OCI-LY1 (cell line): ENCODE results near the gene SLFN13.
A peak's percentile ranks its signal among the peaks of the same experiment; 100 is the strongest.
"Not testable (repeated sequence)": the region's sequence is repeated elsewhere in the genome, so short reads cannot be mapped to it uniquely, and the experiment has no call there.

Experiments used
- H2AFZ ChIP-seq: fragments of 200-600 bp; sonication (generic), shearing (Covaris generic); 2 replicates; pipeline ENCODE4 v1.6.0; 2014; ENCODE audit warnings: antibody characterized with exemption, mild to moderate bottlenecking, low read length
- H3F3A ChIP-seq: fragments of 200-600 bp; sonication (generic), shearing (Covaris generic); 2 replicates; pipeline ENCODE4 v1.6.0; 2014; ENCODE audit warnings: mild to moderate bottlenecking, antibody characterized with exemption, low read length, moderate library complexity; ENCODE audit not compliant: insufficient read depth
- H3K27ac ChIP-seq: fragments of 200-600 bp; sonication (generic); 2 replicates; pipeline ENCODE4 v1.5.1; 2014; ENCODE audit warnings: low read length, mixed run types, mild to moderate bottlenecking, low read depth; ENCODE audit not compliant: poor library complexity, severe bottlenecking
- H3K27me3 ChIP-seq: fragments of 200-600 bp; sonication (generic); 2 replicates; pipeline ENCODE4 v1.6.0; 2014; ENCODE audit warnings: antibody characterized with exemption, mild to moderate bottlenecking, low read length, moderate library complexity; ENCODE audit not compliant: insufficient read depth
- H3K36me3 ChIP-seq: fragments of 200-600 bp; sonication (generic); 2 replicates; pipeline ENCODE4 v1.6.1; 2014; ENCODE audit warnings: mild to moderate bottlenecking, antibody characterized with exemption, low read length, moderate library complexity, mixed read lengths; ENCODE audit not compliant: insufficient read depth
- H3K4me1 ChIP-seq: fragments of 200-600 bp; sonication (generic); 2 replicates; pipeline ENCODE4 v1.5.1; 2014; ENCODE audit warnings: mild to moderate bottlenecking, low read length, moderate library complexity; ENCODE audit not compliant: insufficient read depth, severe bottlenecking
- H3K4me2 ChIP-seq: fragments of 200-600 bp; sonication (generic), shearing (Covaris generic); 2 replicates; pipeline ENCODE4 v1.6.1; 2014; ENCODE audit warnings: low read length
- H3K4me3 ChIP-seq: fragments of 200-600 bp; sonication (generic); 2 replicates; pipeline ENCODE4 v1.5.1; 2014; ENCODE audit warnings: low read length, low read depth, mild to moderate bottlenecking, mixed read lengths; ENCODE audit not compliant: poor library complexity, severe bottlenecking
- H3K79me2 ChIP-seq: fragments of 200-600 bp; shearing (Covaris generic); 2 replicates; pipeline ENCODE4 v1.6.1; 2016; ENCODE audit warnings: mixed run types, low read length, mixed read lengths; ENCODE audit not compliant: insufficient read depth
- H3K9ac ChIP-seq: fragments of 200-600 bp; sonication (generic), shearing (Covaris generic); 2 replicates; pipeline ENCODE4 v1.6.1; 2014; ENCODE audit warnings: mild to moderate bottlenecking, low read length, mixed read lengths
- H3K9me2 ChIP-seq: fragments of 200-600 bp; sonication (generic), shearing (Covaris generic); 2 replicates; pipeline ENCODE4 v1.6.1; 2014; ENCODE audit warnings: low read depth, mild to moderate bottlenecking, low read length, mixed read lengths
- H3K9me3 ChIP-seq: fragments of 200-600 bp; shearing (Covaris generic); 2 replicates; pipeline ENCODE4 v1.6.1; 2014; ENCODE audit warnings: low read length, mixed read lengths
- H4K20me1 ChIP-seq: fragments of 200-600 bp; sonication (generic), shearing (Covaris generic); 2 replicates; pipeline ENCODE4 v1.6.0; 2016; ENCODE audit warnings: mild to moderate bottlenecking, low read length; ENCODE audit not compliant: insufficient read depth
- CTCF ChIP-seq: fragments of 200-600 bp; sonication (generic), shearing (Covaris generic); IDR thresholded peaks from 2 replicates; pipeline ENCODE4 v1.5.1; 2017; ENCODE audit warnings: mild to moderate bottlenecking, antibody characterized with exemption, low read length, moderate library complexity, mixed read lengths
- EZH2 ChIP-seq: fragments of 200-600 bp; sonication (generic), shearing (Covaris generic); IDR thresholded peaks from 2 replicates; pipeline ENCODE4 v1.8.0; 2017; ENCODE audit warnings: borderline replicate concordance, mixed run types, mild to moderate bottlenecking, antibody characterized with exemption, low read length, moderate library complexity, mixed read lengths

The SLFN13 gene

GRCh38 chr17:35476283-35476820 lies 27.8 kb upstream of the SLFN13 start:
- Histone ChIP-seq H2AFZ (no peak overlapping the region), H3K4me3 (no peak overlapping the region), H3K4me2 (no peak overlapping the region), H3K4me1 (no peaks in the 10 kb centered on the region), H4K20me1 (no peaks in the 10 kb centered on the region), H3K36me3 (no peaks in the 10 kb centered on the region), H3K9ac (no peak overlapping the region), H3K9me2 (no peaks in the 10 kb centered on the region), H3K79me2 (no peaks in the 10 kb centered on the region), H3K27me3 (no peaks in the 10 kb centered on the region), H3K9me3 (no peaks in the 10 kb centered on the region), H3K27ac (no peak overlapping the region), H3F3A (no peaks in the 10 kb centered on the region)
- no peak for TF ChIP-seq EZH2

GRCh38 chr17:35468475-35468874 lies 19.9 kb upstream of the SLFN13 start:
- H3K4me2 ChIP-seq, result no peak overlapping the region
- H3K27ac ChIP-seq, result no peak overlapping the region
- no peaks in the 10 kb centered on the region for H3K79me2 ChIP-seq
- no peaks in the 10 kb centered on the region for H3K4me1 ChIP-seq
- no peak overlapping the region for H2AFZ ChIP-seq
- H3K9me3 ChIP-seq, result no peaks in the 10 kb centered on the region
- H3K36me3 ChIP-seq, result no peaks in the 10 kb centered on the region
- TF ChIP-seq EZH2 (no peak), CTCF (no peak)
- no peaks in the 10 kb centered on the region for H3K9me2 ChIP-seq
- no peak overlapping the region for H3K4me3 ChIP-seq
- H3K9ac ChIP-seq, result no peak overlapping the region
- H3F3A ChIP-seq, result no peaks in the 10 kb centered on the region
- no peaks in the 10 kb centered on the region for H3K27me3 ChIP-seq
- H4K20me1 ChIP-seq, result no peaks in the 10 kb centered on the region

DNA sequence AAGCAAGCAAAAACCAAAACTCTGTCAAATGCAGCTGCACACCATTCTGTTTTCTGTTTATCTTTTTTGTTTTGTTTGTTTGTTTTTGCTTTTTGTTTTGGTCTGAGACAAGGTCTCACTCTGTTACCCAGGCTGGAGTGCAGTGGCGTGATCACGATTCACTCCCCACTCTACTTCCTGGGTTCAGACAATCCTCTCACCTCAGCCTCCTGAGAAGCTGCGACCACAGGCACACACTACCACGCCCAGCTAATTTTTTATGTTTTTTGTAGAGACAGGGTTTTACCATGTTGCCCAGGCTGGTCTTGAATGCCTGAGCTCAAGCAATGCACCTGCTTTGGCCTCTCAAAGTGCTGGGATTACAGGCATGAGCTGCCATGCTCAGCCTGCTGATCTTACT lies 19.3 kb upstream of the SLFN13 start:
- no peaks in the 10 kb centered on the region for H3K4me1 ChIP-seq
- no peak overlapping the region for H3K4me2 ChIP-seq
- H3K4me3 ChIP-seq, result no peak overlapping the region
- H3K9me2 ChIP-seq, result no peaks in the 10 kb centered on the region
- H3K9me3 ChIP-seq, result no peaks in the 10 kb centered on the region
- no peak overlapping the region for H3K27ac ChIP-seq
- no peaks in the 10 kb centered on the region for H3K27me3 ChIP-seq
- no peaks in the 10 kb centered on the region for H3K36me3 ChIP-seq
- H3K9ac ChIP-seq, result no peak overlapping the region
- no peaks in the 10 kb centered on the region for H3F3A ChIP-seq
- TF ChIP-seq CTCF (no peak), EZH2 (no peak)
- no peak overlapping the region for H2AFZ ChIP-seq
- H3K79me2 ChIP-seq, result no peaks in the 10 kb centered on the region
- no peaks in the 10 kb centered on the region for H4K20me1 ChIP-seq

GRCh38 chr17:35460354-35460851 lies 11.8 kb upstream of the SLFN13 start:
- Histone ChIP-seq H2AFZ (peak overlapping the region; percentile 78; the same call in 1 of the 2 replicates), H3K9me2 (no peaks in the 10 kb centered on the region), H3F3A (no peaks in the 10 kb centered on the region), H4K20me1 (no peaks in the 10 kb centered on the region), H3K4me3 (peak overlapping the region; percentile 50), H3K27ac (no peak overlapping the region), H3K4me1 (peaks cover 8% of the 10 kb centered on the region), H3K79me2 (no peaks in the 10 kb centered on the region), H3K9ac (peak overlapping the region; percentile 25; the same call in 1 of the 2 replicates), H3K4me2 (peak overlapping the region; percentile 52), H3K36me3 (no peaks in the 10 kb centered on the region; the same call in 1 of the 2 replicates), H3K9me3 (no peaks in the 10 kb centered on the region), H3K27me3 (no peaks in the 10 kb centered on the region)
- TF ChIP-seq CTCF (no peak), EZH2 (no peak)

GRCh38 chr17:35454035-35454434 lies 5.5 kb upstream of the SLFN13 start:
- not testable (repeated sequence) for H3K79me2 ChIP-seq, H3K4me2 ChIP-seq, H2AFZ ChIP-seq, H4K20me1 ChIP-seq, H3K9me3 ChIP-seq, H3K27ac ChIP-seq, H3K9me2 ChIP-seq, H3F3A ChIP-seq, H3K27me3 ChIP-seq, H3K4me3 ChIP-seq, H3K36me3 ChIP-seq, H3K9ac ChIP-seq, H3K4me1 ChIP-seq
